Right forelimb (tissue), 1 donor: ENCODE data around the gene DRAXIN.

ENCODE experiments used
- DNase-seq: peaks from one replicate; pipeline ENCODE4 v3.0.0-alpha.2; 2018

Gene DRAXIN

GRCh38 chr1:11690397-11691301, 861 bp upstream of the DRAXIN start:
- no peak for DNase-seq

- no peak for DNase-seq
Measured at GRCh38 chr1:11691928-11692711, 610 bp downstream of the DRAXIN start.

DNA sequence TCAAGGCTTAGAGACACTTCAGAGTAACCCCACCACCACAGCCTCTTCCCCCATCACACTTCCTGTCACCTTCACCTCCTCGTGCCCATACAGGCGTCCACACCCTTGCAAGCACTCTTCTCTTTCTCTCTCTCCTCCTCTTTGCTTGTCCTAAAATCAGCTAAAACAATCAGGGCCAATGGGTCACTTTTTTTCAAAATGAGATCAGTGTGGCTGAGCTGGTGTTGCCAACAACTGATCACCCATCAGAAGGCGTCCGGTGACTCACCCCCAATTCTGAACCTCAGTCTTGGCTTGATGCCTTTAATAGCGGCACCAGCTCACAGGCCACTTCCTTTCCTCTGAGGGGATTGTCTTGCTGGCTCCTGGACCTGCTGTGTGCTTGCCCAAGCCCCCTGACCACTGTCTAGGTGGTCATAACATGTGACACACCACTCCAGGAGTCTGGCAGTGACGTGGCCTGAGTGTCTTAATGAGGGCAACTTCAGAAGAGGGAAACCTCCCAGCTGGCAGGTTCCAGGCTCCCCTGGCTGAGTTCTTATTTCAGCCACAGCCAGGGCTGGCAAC, 1.6 kb downstream of the DRAXIN start:
- DNase-seq = no peak

DNA sequence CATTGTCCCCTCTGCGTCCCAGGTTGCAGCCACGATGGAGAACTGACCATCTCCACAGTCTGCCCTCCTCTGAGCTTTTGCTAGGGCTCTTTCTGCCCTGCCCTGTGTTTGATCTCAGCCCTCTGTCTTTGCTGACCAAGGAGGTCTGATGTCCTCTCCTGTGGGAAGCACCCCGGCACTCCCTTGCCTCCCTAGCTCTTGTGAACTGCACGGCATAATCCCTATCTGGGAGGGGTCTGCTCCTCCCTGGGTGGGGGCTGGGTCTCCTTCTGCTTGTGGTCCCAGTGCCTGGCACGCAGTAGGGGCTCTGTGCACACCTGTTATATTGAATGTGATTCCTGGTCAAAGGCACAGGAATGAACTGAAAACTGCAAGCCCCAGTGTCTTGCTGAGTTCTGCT, 2.4 kb downstream of the DRAXIN start:
- no peak for DNase-seq

- DNase-seq = no peak
Measured at GRCh38 chr1:11695861-11696260, 4.4 kb downstream of the DRAXIN start.

GRCh38 chr1:11697188-11697892, 5.8 kb downstream of the DRAXIN start:
- no peak for DNase-seq

DNA sequence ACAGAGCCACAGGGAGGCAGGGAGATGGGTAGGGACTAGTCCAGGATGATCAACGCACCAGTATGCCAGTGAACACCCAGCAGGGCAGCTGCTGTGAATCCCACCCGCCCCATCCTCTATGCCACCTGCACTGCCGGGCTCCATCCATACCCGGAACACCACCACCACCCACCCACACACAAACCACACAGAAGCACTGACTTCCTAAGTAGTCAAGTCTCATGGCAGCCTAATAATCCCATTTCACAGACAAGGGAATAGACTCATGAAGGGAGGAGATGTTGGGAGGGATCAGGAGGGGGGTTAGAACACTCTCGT, 6.3 kb downstream of the DRAXIN start:
- no peak for DNase-seq

- no peak for DNase-seq
Measured at GRCh38 chr1:11700601-11701467, 9.3 kb downstream of the DRAXIN start.

GRCh38 chr1:11701551-11701961, 10.0 kb downstream of the DRAXIN start:
- DNase-seq = no peak

- no peak for DNase-seq
Measured at GRCh38 chr1:11701981-11702803, 10.7 kb downstream of the DRAXIN start.

DNA sequence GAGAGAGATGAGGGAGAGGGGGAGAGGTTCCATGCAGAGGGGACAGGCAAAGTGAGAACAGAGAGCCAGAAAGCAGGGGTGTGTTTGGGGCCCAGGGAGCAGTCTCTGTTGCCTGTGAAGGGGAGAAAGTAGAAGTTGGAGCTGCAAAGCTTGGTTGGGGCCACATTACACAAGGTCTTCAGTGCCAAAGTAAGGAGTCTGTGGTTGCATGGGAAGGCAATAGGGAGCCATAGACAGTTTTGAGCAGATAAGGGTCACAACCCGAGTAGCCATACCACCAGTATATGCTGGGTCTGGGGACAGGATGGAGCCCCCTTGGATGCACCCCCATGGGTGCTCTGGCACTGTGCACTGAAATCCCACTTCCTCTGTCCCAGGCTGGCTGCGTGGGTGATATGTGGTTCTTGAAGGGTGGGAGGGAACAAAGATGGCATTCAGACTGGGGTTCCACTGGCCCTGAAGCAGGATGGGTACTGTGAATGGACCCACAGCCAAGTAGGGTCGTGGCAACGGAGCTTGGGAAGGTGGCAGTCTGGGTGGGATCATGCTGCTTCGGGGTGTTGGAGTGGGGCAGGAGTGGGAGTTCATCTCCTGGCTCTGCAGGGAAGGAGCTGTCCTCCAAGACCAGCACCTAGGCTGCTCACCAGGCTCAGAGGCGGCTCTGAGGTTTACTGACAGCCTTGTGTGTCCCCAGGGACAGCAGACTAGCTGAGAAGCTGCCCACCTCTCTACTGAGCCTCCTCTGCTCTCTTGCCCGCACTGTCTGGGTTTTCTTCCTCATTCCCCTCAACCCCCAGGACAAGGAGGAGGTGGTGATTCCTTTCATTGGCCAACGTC, 12.1 kb downstream of the DRAXIN start:
- DNase-seq = no peak

DNA sequence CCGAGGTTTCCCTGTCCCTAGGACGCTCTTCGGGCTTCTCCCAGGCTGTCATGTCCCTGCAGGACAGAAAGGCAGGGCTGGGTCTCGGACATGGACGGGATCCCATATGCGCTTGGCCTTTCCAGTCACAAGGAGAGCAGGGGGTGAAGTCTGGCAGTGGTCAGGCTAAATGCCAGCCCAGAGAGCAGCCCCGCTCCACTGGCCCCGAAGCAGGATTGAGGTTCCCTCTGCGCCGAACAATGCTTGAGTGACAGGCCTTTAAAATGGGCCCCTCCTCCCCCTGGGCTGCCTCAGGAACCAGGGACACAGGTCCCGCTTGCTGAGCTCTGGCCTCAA, 12.7 kb downstream of the DRAXIN start:
- no peak for DNase-seq

DNA sequence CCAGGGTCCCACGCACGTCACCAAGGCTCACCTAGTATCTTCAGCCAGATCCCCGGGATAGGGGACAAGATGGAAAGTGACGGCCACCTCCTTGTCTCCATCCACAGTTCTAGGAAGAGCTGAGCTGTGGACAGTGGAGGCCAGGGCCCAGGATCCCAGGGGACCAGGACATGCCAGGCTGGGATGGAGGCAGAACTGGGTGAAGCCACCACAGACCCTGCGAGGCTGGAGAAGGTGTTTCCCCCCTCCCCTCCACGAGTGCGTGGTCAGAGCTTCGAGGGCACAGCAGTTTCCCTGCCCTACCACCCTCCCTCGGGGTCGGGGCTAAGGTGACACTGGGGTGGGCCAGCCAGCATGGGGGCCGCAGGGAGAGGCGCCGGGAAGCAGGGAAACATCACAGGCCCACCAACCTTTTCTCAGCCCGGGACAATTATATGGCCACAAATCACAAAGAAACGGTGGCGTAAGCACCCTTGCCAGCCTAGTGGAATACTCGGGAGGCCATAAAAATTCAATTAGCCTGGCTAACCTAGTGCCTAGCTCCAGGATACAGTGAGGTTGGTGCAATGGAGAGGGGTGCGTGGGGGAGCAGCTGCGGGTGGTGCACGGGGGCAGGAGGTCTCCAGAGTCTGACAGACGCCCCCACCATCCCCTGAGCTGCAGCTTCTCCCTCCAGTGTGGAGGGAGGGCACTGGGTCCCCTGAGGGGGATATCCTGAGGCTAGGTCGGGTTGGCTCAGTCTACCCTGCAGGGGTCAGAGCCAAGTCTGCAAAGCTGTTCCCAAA, 13.4 kb downstream of the DRAXIN start:
- DNase-seq = no peak

DNA sequence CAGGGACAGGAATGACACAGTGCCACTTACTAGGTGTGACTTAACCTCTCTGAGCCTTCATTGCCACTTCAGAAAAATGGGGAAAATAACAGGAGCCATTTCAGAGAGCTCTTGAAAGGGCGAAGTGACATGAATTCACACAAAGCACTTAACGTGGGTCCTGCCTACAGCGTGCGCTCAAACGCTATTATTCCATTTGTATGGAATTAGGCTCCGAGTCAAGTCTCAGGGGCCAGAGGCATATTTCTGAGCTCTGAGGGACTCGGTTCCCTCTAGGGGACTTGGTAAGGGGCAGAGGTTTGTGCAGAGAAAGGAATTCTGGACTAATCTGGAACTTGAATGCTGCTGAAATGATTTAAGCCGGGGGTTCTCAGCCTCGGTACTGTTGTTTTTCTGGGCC, 14.1 kb downstream of the DRAXIN start:
- no peak for DNase-seq

DNA sequence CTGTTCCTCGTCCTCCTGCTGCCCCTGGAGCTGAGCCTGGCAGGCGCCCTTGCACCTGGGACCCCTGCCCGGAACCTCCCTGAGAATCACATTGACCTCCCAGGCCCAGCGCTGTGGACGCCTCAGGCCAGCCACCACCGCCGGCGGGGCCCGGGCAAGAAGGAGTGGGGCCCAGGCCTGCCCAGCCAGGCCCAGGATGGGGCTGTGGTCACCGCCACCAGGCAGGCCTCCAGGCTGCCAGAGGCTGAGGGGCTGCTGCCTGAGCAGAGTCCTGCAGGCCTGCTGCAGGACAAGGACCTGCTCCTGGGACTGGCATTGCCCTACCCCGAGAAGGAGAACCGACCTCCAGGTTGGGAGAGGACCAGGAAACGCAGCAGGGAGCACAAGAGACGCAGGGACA, 14.8 kb downstream of the DRAXIN start:
- no peak for DNase-seq

- DNase-seq = no peak
Measured at GRCh38 chr1:11707621-11708276, 16.2 kb downstream of the DRAXIN start.

- DNase-seq = no peak
Measured at GRCh38 chr1:11708554-11709350, 17.2 kb downstream of the DRAXIN start.

GRCh38 chr1:11711490-11711889, 20.0 kb downstream of the DRAXIN start:
- no peak for DNase-seq
